Measurements from ENCODE around the gene CCDC85B. TPM values are rescaled to one million over a fixed set of nuclear protein-coding genes. Genes with fewer than 3 reads are reported as not detected.

CCDC85B gene
- total and polyA plus RNA-seq, 2 of the 8 experiments (the other 6 are each of a cell fraction or from before 2014, with no cell fraction given): 19.8 to 30.8 TPM

DNA sequence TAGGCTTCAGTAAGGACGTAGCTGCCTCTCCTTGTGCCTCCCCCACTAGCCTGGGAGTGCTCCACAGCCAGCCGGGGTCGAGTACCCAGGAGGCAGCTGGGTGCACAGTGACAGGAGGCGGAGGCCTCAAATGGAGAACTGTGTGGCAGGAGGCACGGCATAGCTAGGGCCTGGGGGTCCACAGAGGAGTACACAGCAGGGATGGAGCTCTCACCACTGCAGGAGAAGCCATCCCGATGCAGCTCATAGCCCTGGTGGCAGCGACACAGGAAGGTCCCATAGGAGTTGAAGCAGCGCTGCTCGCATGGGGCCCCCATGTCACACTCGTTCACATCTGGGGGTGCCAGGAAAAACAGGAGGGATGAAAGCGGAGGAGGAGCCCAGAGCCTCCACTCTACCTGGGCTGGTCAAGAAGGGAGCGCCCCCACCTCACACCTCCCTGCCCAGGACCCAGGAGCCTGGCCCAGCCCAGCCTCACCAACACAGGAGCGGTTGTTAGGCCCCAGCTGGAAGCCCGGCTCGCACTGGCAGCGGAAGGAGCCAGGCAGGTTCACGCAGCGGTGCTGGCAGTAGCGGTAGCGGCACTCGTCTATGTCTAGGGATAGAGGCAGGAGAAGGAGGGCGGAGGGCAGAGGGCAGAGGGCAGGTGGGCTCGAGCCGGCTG is 20.7 kb upstream of the CCDC85B start:
- ChIA-PET CTCF (ENCODE audit: partially characterized antibody) (interaction anchor here (0.7 to 8.9 kb wide), 8 partner anchors 10 to 142 kb away, joined by 3 to 210 read pairs (median 10); partner anchors contain the start of genes CCDC85B, CFL1, CST6 and CTSW), POLR2A (ENCODE audit: partially characterized antibody) (interaction anchor here (1.4 to 39.7 kb wide), 4 partner anchors 5 to 133 kb away, joined by 4 to 1071 read pairs (median 538); partner anchors contain the start of genes BANF1, CCDC85B, CFL1 and CTSW)
- no peak overlapping the region for H3K4me3 ChIP-seq (ENCODE audit: extremely low read depth in 1 of 4, insufficient read depth in 2 of 4, low read depth in 3 of 4, low read length in 4 of 4)
- no peak overlapping the region for H2BK120ac ChIP-seq (replicated peaks; ENCODE audit: low read depth, low read length)
- H3K9ac ChIP-seq (replicated peaks in 1 of 4; ENCODE audit: extremely low read depth in 1 of 4, low read depth in 3 of 4, low read length in 3 of 4): no peak overlapping the region; a peak in 1 of 7 replicates
- H2BK20ac ChIP-seq (ENCODE audit: low read length): no peak overlapping the region
- peaks cover 0 to 32% (median 15%) of the 10 kb centered on the region in 4 experiments; a peak in 4 of 7 replicates for H3K27me3 ChIP-seq (replicated peaks in 1 of 4; ENCODE audit: control insufficient read depth in 3 of 4, extremely low read depth in 1 of 4, insufficient read depth in 3 of 4, low read length in 3 of 4)
- peaks cover 9% of the 10 kb centered on the region; the same call in 1 of the 2 replicates for H3K23me2 ChIP-seq (ENCODE audit: low read depth, low read length)
- H3K14ac ChIP-seq (ENCODE audit: insufficient read length): no peak overlapping the region
- FAIRE-seq (no peak), DNase-seq (ENCODE audit: low read depth in 1 of 2, low spot score in 2 of 2) (no peak)
- H3K4ac ChIP-seq (replicated peaks; ENCODE audit: insufficient read length, low read depth, low read length): no peak overlapping the region
- H4K20me1 ChIP-seq (replicated peaks in 1 of 2; ENCODE audit: control insufficient read depth in 1 of 2, insufficient read depth in 2 of 2, low read length in 2 of 2): peaks cover 0 to 2% of the 10 kb centered on the region in 2 experiments
- H4K5ac ChIP-seq (ENCODE audit: insufficient read length, low read depth, low read length): no peak overlapping the region
- no peak overlapping the region for H2BK5ac ChIP-seq (ENCODE audit: low read depth, low read length)
- H4K91ac ChIP-seq (replicated peaks; ENCODE audit: insufficient read length, low read length): no peak overlapping the region
- H3K56ac ChIP-seq (replicated peaks; ENCODE audit: insufficient read length, low read depth, low read length): no peak overlapping the region
- no peaks in the 10 kb centered on the region for H3K79me2 ChIP-seq (ENCODE audit: control insufficient read depth in 1 of 2, insufficient read depth in 2 of 2, low read length in 2 of 2)
- H3K4me2 ChIP-seq (ENCODE audit: insufficient read depth in 1 of 2, low read depth in 2 of 2, low read length in 2 of 2): no peak overlapping the region
- no peak overlapping the region for H3K23ac ChIP-seq (ENCODE audit: insufficient read length)
- H3K36me3 ChIP-seq (ENCODE audit: control insufficient read depth in 2 of 4, insufficient read depth in 4 of 4, low read length in 3 of 4): peaks cover 0 to 6% (median 4%) of the 10 kb centered on the region in 4 experiments; a peak in 4 of 8 replicates
- no peaks in the 10 kb centered on the region for H3K9me3 ChIP-seq (ENCODE audit: insufficient read depth in 2 of 2, low read depth in 1 of 2, low read length in 1 of 2)
- H4K8ac ChIP-seq (ENCODE audit: extremely low read depth, insufficient read depth, low read length): no peak overlapping the region
- no peak overlapping the region for H2BK12ac ChIP-seq (ENCODE audit: low read depth, low read length)
- no peak overlapping the region for H3K27ac ChIP-seq (ENCODE audit: low read depth, low read length)
- peaks cover 0 to 10% (median 3%) of the 10 kb centered on the region in 4 experiments; a peak in 5 of 7 replicates for H3K4me1 ChIP-seq (replicated peaks in 1 of 4; ENCODE audit: control insufficient read depth in 3 of 4, insufficient read depth in 4 of 4, low read length in 3 of 4)
- no peak overlapping the region for H2AFZ ChIP-seq (ENCODE audit: low read length)
- H2AK5ac ChIP-seq (ENCODE audit: low read depth, low read length): no peak overlapping the region
- no peaks in the 10 kb centered on the region; the same call in 1 of the 2 replicates for H3K79me1 ChIP-seq (ENCODE audit: low read depth, low read length)
- no peak overlapping the region for H3K18ac ChIP-seq (ENCODE audit: extremely low read depth, low read length)
- no peak overlapping the region for H2BK15ac ChIP-seq (ENCODE audit: low read length)
- 93% methylated on average over 24 of the region's 24 CpGs; no CpG with 5 or more reads in 1 of the 2 experiments for WGBS, 2 experiments (ENCODE audit: extremely low coverage in 1 of 2, insufficient coverage in 1 of 2, insufficient read length in 1 of 2, insufficient replicate concordance in 2 of 2, low coverage in 1 of 2, low lambda C conversion rate in 2 of 2, missing lambda C conversion rate in 1 of 2)
- no peak for TF ChIP-seq EGR1 (IDR thresholded peaks at IDR 0.05; ENCODE audit: borderline replicate concordance, low read depth, low read length)
- no peak for TF ChIP-seq TCF12 (IDR thresholded peaks at IDR 0.05; ENCODE audit: low read depth, low read length)
- no peak for TF ChIP-seq KDM4A (IDR thresholded peaks at IDR 0.05; ENCODE audit: low read depth, low read length, severe bottlenecking)
- TF ChIP-seq HDAC2 (IDR thresholded peaks at IDR 0.05; ENCODE audit: borderline replicate concordance in 1 of 2, low read depth in 2 of 2, low read length in 2 of 2): no peak
- no peak for TF ChIP-seq CHD2 (IDR thresholded peaks at IDR 0.05; ENCODE audit: low read length)
- TF ChIP-seq SIN3A (conservative IDR thresholded peaks at IDR 0.05 in 1 of 2, IDR thresholded peaks at IDR 0.05 in 1 of 2; ENCODE audit: low read depth in 1 of 2, low read length in 2 of 2): no peak
- TF ChIP-seq BCL11A (IDR thresholded peaks at IDR 0.05; ENCODE audit: low read depth in 2 of 2, low read length in 2 of 2): no peak
- no peak for TF ChIP-seq MAFK (IDR thresholded peaks at IDR 0.05; ENCODE audit: low read depth, low read length)
- no peak for TF ChIP-seq CBX5 (IDR thresholded peaks at IDR 0.05; ENCODE audit: low read depth, low read length)
- TF ChIP-seq SUZ12 (IDR thresholded peaks at IDR 0.05; ENCODE audit: low read length): no peak
- no peak for TF ChIP-seq POU5F1 (IDR thresholded peaks at IDR 0.05; ENCODE audit: low read depth, low read length)
- no peak for TF ChIP-seq CHD1 (IDR thresholded peaks at IDR 0.05; ENCODE audit: low read depth, low read length)

All from H1 (cell line).